IPS-11a (cell line): ENCODE results near the gene POLR2A.
"Not testable (repeated sequence)": the region's sequence is repeated elsewhere in the genome, so short reads cannot be mapped to it uniquely, and the experiment has no call there.

Source experiments
- H3K4me3 ChIP-seq: one replicate; pipeline ENCODE4 v1.5.1; 2013; ENCODE audit warnings: low read depth, low read length, control low read depth

The POLR2A gene

GRCh38 chr17:7477392-7478275 lies 6.5 kb upstream of the POLR2A start:
- peak overlapping the region; percentile 56 for H3K4me3 ChIP-seq

DNA sequence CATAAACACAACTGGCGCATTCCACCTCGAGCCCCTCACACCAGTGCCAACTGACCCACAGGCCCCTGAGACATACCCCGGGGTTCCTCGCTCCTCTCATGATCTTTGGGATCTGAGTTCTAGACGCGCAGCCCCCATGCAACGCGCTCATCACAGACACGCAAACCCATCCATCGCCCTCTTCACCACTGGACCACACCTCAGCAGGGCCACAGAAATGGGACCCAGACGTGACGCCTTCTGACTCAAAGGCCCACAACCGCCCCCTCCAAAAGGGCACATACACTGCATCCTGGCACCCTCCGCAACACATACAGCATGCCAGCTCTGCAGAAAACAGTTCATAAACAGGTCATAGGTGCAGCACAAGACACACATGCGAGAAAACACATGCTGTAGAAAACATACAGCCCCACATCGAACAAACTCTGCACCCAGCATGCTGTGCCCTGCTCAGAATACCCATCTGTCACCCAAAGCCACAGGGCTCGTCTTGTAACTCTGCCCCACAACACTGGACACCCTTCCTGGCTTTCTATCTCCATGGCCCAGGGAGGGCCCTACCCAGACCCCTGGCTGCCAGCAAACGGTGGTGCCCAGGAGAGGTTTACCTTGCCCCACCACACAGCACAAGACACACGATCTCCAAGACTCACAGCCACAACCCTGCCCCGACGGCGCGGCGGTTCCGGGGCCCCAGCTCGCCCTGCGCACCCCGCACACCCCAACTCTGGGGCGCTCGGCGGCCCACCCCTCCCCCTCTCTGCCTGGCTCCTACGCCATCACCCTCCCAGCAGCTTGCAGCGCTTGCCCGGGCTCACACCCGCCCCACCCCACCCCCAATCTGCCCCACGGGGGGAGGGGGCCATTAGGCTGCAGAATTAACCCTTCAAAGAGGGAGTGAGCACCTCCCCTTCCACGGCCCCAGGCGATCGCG lies 5.6 kb upstream of the POLR2A start:
- peak overlapping the region; percentile 56 for H3K4me3 ChIP-seq

GRCh38 chr17:7479213-7480088 lies 4.7 kb upstream of the POLR2A start, which contains the start of gene ZBTB4:
Gene ZBTB4, minus strand, starts transcription at chr17:7479631. Its CDS starts 12,830 bp downstream, at chr17:7466801.
- peak within 1 kb of the TSS; percentile 56 for H3K4me3 ChIP-seq

GRCh38 chr17:7480089-7480384 lies 4.1 kb upstream of the POLR2A start:
- H3K4me3 ChIP-seq: peak overlapping the region; percentile 50

- not testable (repeated sequence) for H3K4me3 ChIP-seq
Measured at GRCh38 chr17:7481275-7481674, 2.9 kb upstream of the POLR2A start, which contains the start of gene SLC35G6. Gene SLC35G6, plus strand, starts transcription at chr17:7481446. Its CDS starts 71 bp downstream, at chr17:7481517.

DNA sequence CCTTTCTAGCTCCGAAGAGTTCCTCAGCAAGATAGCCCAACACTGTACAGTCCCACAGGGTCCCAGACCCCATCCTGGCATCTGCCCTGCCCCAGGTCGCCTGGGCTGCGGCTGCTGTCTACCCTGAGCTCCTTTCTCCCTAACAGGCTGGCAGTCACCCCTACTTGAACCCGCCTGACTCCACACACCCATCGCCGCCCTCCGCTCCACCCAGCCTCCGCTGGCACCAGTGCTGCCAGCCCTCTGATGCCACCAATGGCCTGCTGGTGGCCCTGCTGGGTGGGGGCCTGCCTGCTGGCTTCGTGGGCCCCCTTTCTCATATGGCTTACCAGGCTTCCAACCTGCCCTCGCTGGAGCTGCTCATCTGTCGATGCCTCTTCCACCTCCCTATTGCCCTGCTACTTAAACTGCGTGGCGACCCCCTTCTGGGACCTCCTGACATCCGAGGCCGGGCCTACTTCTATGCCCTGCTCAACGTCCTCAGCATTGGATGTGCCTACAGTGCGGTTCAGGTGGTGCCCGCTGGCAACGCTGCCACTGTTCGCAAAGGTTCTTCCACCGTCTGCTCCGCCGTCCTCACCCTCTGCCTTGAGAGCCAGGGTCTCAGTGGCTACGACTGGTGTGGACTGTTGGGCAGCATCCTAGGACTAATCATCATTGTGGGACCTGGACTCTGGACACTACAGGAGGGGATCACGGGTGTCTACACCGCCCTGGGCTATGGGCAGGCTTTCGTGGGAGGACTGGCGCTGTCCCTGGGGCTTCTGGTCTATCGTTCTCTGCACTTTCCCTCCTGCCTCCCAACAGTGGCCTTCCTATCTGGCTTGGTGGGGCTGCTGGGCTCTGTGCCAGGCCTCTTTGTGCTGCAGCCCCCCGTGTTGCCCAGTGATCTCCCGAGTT lies 2.1 kb upstream of the POLR2A start:
- H3K4me3 ChIP-seq: not testable (repeated sequence)

- not testable (repeated sequence) for H3K4me3 ChIP-seq
Measured at GRCh38 chr17:7482742-7483088, 1.5 kb upstream of the POLR2A start.

- peak overlapping the region; percentile 44 for H3K4me3 ChIP-seq
Measured at GRCh38 chr17:7483255-7484066, 705 bp upstream of the POLR2A start.

- H3K4me3 ChIP-seq: peak overlapping the region; percentile 86
Measured at GRCh38 chr17:7484919-7485377, 782 bp downstream of the POLR2A start.

DNA sequence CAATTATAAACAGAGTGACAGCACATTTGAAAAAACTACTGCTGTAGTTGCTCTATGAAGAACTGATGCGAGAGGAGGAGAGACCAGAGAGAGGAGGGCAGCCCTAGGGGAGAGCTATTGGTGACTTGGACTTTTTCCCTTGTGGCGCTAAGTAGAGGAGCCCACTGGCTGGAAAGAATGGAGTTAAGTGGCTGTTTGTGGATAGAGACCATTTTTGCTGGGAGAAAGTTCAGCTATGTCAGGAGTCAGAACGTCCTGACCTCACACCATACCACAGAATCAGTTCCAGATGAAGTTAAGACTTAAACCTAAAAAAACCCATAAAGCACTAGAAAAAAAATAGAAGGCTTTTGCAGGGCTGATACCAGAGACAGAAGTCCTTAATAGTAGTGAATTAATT lies 2.0 kb downstream of the POLR2A start:
- H3K4me3 ChIP-seq: no peak overlapping the region

- no peak overlapping the region for H3K4me3 ChIP-seq
Measured at GRCh38 chr17:7490144-7490543, 6.0 kb downstream of the POLR2A start.

DNA sequence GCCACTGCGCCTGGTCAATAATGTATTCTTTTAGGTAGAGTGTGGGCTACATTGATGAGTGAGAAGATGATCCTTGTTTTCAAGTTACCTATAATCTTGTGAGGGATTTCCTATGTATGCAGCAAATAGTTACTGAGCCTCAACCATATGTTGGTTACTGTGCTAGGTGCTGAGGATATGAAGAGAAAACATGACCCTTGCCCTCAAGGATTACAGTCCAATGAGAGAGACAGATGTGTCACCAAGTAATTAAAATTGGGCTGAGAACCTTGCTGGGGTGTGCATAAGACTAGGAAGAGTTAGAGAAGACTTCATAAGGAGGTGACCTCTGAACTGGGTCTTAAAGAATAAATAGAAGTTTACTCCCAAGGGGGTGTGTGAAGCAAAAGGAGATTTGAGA lies 7.4 kb downstream of the POLR2A start:
- H3K4me3 ChIP-seq: no peak overlapping the region

DNA sequence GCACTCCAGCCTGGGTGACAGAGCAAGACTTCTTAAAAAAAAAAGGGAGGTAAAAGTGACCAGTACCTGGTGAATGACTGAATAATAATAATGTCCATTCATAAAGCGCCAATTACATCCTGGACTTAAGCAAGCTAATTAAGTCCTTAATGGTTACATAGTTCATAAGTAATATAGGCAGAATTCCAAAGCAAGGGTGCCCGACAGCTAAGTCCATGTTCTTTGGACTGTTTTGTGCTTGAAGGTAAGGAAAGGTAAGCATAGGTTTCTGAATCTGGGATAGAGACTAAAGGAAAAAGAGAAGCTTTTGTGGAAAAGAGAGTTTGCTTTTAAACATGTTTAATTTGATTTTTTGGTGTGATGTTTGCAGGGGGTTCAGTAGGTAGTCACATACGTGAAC lies 9.8 kb downstream of the POLR2A start:
- H3K4me3 ChIP-seq: no peak overlapping the region

- H3K4me3 ChIP-seq: no peak overlapping the region
Measured at GRCh38 chr17:7495906-7496434, 11.8 kb downstream of the POLR2A start.

- no peak overlapping the region for H3K4me3 ChIP-seq
Measured at GRCh38 chr17:7496470-7497183, 12.5 kb downstream of the POLR2A start.

DNA sequence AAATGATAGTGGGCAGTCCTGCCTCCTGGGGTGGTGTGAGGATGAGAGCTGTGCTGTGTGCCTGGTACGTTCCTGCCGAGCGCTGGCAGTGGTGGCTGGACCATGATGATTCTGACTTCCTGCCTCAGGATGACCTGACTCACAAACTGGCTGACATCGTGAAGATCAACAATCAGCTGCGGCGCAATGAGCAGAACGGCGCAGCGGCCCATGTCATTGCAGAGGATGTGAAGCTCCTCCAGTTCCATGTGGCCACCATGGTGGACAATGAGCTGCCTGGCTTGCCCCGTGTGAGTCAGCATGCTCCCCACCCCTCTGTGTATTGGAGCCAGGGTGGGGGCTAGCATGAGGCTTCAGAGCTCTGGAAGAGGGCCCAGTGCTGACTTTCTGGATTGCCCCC lies 13.1 kb downstream of the POLR2A start:
- no peak overlapping the region for H3K4me3 ChIP-seq

DNA sequence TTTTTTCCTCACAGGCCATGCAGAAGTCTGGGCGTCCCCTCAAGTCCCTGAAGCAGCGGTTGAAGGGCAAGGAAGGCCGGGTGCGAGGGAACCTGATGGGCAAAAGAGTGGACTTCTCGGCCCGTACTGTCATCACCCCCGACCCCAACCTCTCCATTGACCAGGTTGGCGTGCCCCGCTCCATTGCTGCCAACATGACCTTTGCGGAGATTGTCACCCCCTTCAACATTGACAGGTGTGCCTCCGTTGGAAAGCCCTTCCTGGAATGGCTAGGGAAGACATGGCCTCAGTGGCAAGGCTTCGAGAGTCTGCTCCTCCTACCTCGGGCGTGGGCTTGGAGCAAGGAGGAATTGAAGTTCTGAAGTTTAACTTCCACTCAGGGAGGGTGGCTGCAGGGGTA lies 13.5 kb downstream of the POLR2A start:
- no peak overlapping the region for H3K4me3 ChIP-seq

DNA sequence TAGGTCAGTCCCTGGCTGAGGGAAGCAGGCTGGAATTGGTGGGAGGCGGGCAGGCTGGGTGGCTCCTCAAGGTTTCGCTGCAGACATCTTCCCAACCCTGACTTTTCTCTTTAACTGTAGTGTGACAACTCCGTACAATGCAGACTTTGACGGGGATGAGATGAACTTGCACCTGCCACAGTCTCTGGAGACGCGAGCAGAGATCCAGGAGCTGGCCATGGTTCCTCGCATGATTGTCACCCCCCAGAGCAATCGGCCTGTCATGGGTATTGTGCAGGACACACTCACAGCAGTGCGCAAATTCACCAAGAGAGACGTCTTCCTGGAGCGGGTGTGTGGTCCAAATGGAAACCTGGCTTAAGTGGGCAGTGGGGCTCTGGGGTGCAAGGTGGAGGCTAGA lies 15.0 kb downstream of the POLR2A start:
- no peak overlapping the region for H3K4me3 ChIP-seq
